A549 (cell line): ENCODE data around the gene AIF1L.

ENCODE experiments used
- CTCF ChIP-seq: fragments of >200 bp; sonication (Bioruptor Twin); formaldehyde crosslinking; IDR thresholded peaks from 3 replicates; pipeline ENCODE4 v1.5.1; 2016
- POLR2A ChIP-seq: IDR thresholded peaks from 2 replicates; pipeline ENCODE4 v1.6.1; 2012; ENCODE audit warnings: mild to moderate bottlenecking, low read length

GRCh38 chr9:131107760-131108159, 11.4 kb downstream of the AIF1L start:
- TF ChIP-seq POLR2A (no peak), CTCF (no peak)
